Measurements from ENCODE around the gene PLET1.

DNA sequence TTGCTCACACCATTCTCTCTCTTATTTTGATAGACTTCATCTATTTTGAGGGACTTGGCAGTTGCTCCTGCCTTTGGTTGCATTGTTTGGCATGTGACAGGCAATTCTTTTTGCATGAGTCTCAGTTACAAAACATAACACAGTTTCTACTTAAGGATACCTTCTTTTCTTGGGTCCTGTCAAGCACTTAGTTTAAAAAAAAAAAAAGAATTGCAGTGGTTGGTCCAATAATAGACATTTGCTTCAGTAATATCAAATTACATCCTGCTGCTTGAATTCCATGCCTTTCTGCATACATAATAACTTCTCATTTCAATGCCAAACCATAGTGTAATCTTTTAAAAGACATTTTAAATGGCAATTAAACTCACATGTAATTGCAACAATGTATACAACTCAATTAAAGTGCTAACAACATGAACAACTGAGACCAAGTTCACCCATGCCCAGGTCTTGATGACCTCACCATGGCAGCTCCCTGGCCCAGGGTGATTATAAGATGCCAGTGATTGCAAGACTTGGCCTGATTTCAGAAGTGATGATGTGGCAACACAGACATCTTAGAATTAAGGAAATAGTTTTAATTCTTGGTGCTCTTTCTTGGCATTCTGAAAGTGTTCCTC, 32.2 kb upstream of the PLET1 start:
- TF ChIP-seq, protein P1, sequence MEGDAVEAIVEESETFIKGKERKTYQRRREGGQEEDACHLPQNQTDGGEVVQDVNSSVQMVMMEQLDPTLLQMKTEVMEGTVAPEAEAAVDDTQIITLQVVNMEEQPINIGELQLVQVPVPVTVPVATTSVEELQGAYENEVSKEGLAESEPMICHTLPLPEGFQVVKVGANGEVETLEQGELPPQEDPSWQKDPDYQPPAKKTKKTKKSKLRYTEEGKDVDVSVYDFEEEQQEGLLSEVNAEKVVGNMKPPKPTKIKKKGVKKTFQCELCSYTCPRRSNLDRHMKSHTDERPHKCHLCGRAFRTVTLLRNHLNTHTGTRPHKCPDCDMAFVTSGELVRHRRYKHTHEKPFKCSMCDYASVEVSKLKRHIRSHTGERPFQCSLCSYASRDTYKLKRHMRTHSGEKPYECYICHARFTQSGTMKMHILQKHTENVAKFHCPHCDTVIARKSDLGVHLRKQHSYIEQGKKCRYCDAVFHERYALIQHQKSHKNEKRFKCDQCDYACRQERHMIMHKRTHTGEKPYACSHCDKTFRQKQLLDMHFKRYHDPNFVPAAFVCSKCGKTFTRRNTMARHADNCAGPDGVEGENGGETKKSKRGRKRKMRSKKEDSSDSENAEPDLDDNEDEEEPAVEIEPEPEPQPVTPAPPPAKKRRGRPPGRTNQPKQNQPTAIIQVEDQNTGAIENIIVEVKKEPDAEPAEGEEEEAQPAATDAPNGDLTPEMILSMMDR (conservative IDR thresholded peaks at IDR 0.05; ENCODE audit: low read length), result no peak
- no peak for TF ChIP-seq EZH2phosphoT487 (IDR thresholded peaks at IDR 0.05; ENCODE audit: borderline replicate concordance, low read depth, low read length)
